HG02938 (cell line): Measurements from ENCODE around the gene POLG2.
A peak's percentile ranks its signal among the peaks of the same experiment; 100 is the strongest.
"Not testable (repeated sequence)": the region's sequence is repeated elsewhere in the genome, so short reads cannot be mapped to it uniquely, and the experiment has no call there.

Source experiments
- ATAC-seq: cut with Tn5 transposase; IDR thresholded peaks from one replicate; pipeline ENCODE4 v1.9.1; 2021; ENCODE audit warnings: mild to moderate bottlenecking, moderate library complexity; ENCODE audit not compliant: unreplicated experiment

The POLG2 gene

GRCh38 chr17:64506201-64506575, 9.3 kb upstream of the POLG2 start, which contains the start of gene DDX5:
Gene DDX5 (minus strand): TSS chr17:64506289. CDS start chr17:64506119, 170 bp downstream.
- peak; percentile 48 for ATAC-seq

GRCh38 chr17:64505340-64506200, 8.7 kb upstream of the POLG2 start:
- ATAC-seq = no peak

GRCh38 chr17:64504769-64505339, 8.0 kb upstream of the POLG2 start:
- no peak for ATAC-seq

- ATAC-seq = no peak
Observed at GRCh38 chr17:64503821-64504768, 7.2 kb upstream of the POLG2 start.

GRCh38 chr17:64503341-64503740, 6.5 kb upstream of the POLG2 start:
- ATAC-seq = no peak

GRCh38 chr17:64502809-64503208, 6.0 kb upstream of the POLG2 start:
- ATAC-seq = no peak

GRCh38 chr17:64502021-64502420, 5.2 kb upstream of the POLG2 start:
- ATAC-seq = no peak

GRCh38 chr17:64500862-64501765, 4.3 kb upstream of the POLG2 start:
- ATAC-seq = no peak

- ATAC-seq = no peak
Observed at GRCh38 chr17:64500487-64500859, 3.6 kb upstream of the POLG2 start.

GRCh38 chr17:64499805-64500486, 3.1 kb upstream of the POLG2 start:
- ATAC-seq = no peak

GRCh38 chr17:64498308-64499203, 1.7 kb upstream of the POLG2 start:
- no peak for ATAC-seq

GRCh38 chr17:64497565-64498035, 746 bp upstream of the POLG2 start:
- no peak for ATAC-seq

- no peak for ATAC-seq
Observed at GRCh38 chr17:64496348-64496785, 487 bp downstream of the POLG2 start.

- ATAC-seq = not testable (repeated sequence)
Observed at GRCh38 chr17:64495300-64495699, 1.6 kb downstream of the POLG2 start.

- no peak for ATAC-seq
Observed at GRCh38 chr17:64494121-64494520, 2.7 kb downstream of the POLG2 start.

GRCh38 chr17:64492481-64493109, 4.3 kb downstream of the POLG2 start:
- ATAC-seq = no peak

- no peak for ATAC-seq
Observed at GRCh38 chr17:64491994-64492393, 4.9 kb downstream of the POLG2 start.
